GM19395 (cell line): Measurements from ENCODE around the gene BACH2.
"Not testable (repeated sequence)": the region's sequence is repeated elsewhere in the genome, so short reads cannot be mapped to it uniquely, and the experiment has no call there.

Source experiments
- ATAC-seq: cut with Tn5 transposase; IDR thresholded peaks from one replicate; pipeline ENCODE4 v1.9.1; 2021; ENCODE audit warnings: mild to moderate bottlenecking, moderate library complexity; ENCODE audit not compliant: unreplicated experiment

Gene BACH2

DNA sequence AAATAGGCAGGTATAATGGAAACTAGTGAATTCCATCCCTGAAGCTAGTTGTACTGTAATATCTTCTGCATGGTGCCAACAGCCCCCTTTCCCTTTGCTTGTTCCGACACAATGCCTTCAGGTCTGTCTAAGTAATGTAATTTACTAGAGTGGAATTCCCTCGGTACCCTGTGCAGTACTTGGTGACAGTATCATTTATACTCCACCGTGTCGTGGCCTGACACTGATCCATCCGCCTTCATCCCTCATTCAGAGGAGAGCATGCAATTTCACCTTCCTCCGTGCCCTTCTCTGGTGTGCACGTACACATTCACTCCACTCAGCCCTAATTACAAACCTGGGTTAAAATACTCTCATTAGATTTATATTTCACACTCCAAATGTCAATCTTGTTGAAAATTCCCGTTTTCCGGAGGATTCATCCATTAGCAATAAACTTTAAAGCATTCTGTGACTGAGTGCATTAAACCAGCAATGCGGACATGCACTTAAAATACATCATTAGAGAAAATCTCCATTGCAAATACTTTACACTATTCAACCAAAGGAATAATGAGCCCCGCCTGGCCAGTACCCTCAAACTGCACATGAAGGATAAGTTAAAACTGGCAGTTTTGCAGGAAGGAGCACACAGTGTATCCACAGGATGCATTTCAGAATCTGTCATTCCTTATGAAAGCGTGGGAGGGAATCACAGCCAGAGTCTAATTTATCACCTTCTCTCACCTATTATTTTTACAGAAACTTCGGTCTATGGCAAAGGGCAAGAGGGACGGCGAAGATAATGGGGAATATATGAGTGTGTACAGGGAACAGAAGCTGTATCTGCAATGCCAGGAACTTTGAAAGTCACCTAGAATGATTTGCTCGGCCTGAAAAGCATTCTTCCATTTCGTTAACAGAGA, 219.9 kb downstream of the BACH2 start:
- ATAC-seq: no peak

DNA sequence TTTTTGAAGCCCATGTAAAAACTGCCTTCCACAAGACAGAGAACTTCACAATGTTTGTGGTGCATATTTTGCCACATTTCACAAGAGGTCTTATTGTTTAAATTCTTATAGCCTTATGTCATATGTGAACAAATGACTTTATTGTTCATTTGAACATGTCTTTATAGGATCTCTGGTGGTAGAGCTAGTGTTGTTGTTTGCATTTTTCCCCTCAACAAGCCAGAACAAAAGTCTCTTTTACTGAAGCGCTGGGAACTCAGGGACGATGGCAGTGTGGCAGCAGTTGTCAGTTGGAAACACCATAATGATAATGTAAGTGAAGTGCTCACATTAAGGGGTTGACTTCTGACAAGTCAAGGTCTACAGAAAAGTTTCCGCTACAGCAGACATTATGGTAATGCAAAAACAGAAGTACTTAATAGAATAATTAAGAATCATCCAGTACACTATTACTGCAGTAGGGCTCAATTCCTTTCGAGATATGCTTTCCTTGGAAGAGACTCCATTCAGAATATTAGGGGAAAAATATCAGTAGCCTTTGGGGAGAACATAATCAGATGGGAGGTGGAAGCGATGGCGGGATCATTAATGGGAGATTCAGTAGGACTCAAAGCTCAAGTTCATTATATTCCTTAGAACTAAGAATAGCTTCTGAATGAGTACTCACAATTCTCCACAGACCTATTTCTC, 222.3 kb downstream of the BACH2 start:
- no peak for ATAC-seq

DNA sequence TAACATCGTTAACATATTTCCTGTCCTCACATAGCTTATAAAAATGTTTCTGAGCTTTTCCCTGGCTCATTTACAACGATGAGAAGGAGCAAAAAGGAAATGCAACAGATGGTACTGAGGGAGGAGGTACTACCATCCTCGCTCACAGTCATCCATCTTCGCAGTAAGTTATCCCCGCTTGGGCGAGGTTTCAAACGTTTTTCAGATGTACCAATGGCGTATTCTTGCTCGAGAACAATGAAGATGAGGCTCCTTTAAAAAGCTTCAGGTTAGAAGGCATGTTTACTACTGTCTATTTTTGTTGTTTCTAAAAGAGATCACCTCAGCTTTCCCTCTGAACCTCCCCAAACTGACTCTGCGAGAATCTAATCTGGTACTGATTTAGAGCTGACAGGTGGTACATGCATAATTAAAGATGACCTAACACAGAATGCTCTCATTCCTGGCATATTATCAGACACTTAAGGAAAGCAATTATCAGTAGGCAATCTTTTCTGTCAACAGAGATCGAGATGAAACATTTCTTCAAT, 223.6 kb downstream of the BACH2 start:
- no peak for ATAC-seq

DNA sequence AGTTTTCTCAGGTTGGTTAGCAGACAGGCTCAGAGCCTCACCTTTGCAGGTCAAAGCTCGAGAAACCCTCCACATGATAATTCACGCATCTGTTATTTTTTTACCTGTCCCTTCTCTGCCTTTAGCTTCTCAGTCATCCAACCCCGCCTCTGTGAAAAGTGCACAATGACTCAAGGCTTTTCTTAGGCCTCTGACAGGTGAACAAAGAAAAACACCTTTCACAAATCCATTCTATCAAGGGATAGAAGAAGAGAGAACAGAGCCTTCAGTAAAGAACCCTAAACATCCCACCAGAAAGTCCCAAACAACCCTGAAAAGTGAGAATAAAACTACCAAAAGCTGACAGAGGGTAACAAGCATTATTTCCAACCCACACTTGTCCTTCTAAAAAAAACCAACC, 224.1 kb downstream of the BACH2 start:
- no peak for ATAC-seq

DNA sequence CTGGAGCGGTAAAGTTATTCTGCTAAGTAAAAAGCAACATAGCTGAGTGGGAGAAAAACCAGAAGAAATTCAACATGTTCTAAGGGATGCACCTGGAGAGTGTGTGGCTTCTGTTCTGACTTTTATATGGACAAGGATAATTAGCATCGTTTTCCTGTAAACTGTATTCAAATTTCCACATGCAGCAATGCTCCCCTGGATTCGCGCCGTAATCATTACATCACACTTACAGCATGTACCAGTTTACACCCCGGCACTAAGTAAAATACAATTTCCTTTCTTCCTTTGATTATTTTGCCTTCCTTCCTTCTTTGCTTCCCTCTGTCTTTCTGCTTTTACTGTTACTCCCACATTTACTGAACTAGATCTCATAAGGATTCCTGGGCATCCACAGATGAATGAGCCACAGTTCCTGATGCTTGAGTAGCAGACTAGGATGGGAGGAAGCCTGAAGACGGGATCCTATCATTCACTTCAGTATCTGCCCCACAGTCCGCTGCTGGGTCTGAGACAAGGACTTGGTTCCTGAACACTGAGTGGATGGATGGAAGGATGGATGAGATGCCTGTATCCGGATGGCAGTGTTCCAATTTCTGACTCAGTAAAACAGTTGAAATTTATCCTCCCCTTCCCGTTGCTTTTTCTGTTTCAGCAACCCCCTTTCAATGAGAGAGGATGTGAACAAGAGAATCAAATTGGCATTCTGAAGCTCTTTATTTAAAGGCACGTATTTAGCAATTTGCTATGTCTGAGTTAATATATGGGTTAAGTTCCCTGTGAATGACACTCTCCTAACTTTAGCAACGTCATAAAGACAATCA, 227.7 kb downstream of the BACH2 start:
- no peak for ATAC-seq

DNA sequence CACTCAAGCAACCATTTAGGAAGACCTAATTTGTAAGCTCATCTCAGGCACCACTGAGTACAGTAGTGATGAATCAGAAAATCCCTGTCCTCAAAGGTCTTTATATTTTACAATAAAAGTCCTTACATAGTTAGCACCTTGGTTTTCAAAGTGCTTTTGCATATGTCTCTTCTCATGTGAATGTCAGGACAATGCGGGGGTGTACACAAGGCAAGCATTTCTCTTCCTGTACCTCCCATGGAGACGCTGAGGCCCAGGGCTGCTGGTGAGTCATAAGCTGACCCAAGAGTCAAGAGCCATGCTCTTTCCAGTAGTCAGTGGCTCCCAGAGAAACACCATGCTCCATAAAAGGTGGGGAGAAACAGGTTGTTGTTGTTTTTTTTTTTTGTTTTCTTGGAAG, 228.4 kb downstream of the BACH2 start:
- ATAC-seq: no peak

DNA sequence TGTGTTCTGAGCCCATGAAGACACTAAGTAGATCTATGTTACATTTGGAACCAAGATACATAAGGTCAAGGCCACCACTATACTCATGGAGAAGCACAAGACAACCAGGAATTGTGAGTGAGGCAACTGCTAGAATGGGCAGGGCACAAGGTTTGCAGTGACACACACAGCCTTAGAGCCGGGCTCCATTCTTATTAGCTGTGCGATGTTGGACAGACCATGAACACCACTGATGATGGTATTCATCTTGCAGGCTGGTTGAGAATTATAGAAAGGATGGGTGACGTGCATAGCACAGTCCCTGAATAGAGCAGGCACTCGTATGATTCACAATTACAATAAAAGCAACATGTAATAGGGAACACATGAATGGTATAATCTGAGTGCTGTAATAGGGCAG, 229.9 kb downstream of the BACH2 start:
- ATAC-seq: no peak

DNA sequence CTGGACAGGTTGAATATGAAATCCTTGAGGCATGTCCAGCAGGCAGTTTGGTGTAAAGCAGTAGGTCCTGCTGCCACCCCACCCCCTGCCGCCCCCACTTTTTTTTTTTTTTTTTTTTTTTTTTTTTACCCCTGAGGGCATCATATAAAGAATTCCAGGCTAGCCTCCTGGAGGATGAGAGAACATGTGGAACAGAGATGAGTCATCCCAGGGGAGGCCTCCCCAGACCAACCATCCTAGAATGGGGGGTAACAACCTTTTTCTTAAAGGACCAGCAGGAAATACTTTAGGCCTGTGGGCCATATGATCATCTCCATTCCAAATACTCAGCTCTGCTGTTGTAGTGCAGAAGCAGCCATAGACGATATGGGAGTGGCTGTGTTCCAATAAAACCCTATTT, 231.5 kb downstream of the BACH2 start:
- no peak for ATAC-seq

DNA sequence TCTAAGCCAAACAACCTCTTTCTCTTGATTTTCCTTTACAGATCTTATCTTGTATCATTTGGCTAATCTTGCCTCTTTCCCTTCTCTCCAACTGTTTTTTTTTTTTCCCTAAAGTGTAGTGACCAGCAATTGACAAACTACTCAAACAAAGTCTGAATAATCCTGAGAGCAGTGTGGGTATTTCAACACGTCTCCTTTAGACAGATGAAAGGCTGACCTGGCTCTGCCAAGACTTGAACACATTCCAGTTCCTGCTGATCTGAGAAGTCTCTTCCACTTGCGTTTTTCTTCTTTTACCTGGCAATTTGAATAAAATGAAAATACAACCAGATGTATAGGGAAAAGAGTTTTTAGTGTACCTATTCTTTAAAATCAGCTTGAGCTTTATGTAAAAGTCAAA, 234.0 kb downstream of the BACH2 start:
- ATAC-seq: no peak

DNA sequence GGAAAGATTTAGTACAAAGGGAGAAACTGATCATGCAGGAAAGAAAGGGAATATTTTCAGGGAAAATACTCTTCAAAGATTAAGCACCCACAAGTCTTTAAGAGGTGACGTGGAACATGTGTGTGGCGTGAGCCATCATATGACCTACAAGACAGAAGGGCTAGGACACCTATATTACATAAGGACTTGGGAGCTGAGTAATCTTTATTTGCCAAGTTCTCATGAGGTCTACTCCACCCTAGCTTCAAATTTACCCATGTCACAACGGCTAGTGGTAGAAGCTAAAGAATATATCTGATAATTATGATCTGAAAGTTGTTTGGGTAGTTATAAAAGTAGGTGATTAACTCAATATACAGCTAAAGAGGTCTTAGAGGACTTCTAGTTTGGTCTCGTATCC, 234.6 kb downstream of the BACH2 start:
- ATAC-seq: no peak

DNA sequence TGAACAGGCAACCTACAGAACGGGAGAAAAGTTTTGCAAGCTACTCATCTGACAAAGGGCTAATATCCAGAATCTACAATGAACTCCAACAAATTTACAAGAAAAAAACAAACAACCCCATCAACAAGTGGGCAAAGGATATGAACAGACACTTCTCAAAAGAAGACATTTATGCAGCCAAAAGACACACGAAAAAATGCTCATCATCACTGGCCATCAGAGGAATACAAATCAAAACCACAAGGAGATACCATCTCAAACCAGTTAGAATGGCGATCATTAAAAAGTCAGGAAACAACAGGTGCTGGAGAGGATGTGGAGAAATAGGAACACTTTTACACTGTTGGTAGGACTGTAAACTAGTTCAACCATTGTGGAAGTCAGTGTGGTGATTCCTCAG, 237.5 kb downstream of the BACH2 start:
- not testable (repeated sequence) for ATAC-seq

DNA sequence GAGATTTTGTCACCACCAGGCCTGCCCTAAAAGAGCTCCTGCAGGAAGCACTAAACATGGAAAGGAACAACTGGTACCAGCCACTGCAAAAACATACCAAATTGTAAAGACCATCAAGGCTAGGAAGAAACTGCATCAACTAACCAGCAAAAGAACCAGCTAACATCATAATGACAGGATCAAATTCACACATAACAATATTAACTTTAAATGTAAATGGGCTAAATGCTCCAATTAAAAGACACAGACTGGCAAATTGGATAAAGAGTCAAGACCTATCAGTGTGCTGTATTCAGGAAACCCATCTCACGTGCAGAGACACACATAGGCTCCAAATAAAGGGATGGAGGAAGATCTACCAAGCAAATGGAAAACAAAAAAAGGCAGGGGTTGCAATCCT, 240.7 kb downstream of the BACH2 start:
- ATAC-seq: not testable (repeated sequence)

DNA sequence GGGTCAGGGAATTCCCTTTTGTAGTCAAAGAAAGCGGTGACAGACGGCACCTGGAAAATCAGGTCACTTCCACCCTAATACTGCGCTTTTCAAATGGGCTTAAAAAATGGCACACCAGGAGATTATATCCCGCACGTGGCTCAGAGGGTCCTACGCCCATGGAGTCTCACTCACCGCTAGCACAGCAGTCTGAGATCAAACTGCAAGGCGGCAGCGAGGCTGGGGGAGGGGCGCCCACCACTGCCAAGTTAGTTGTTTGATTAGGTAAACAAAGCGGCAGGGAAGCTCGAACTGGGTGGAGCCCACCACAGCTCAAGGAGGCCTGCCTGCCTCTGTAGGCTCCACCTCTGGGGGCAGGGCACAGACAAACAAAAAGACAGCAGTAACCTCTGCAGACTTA, 242.4 kb downstream of the BACH2 start:
- ATAC-seq: not testable (repeated sequence)

DNA sequence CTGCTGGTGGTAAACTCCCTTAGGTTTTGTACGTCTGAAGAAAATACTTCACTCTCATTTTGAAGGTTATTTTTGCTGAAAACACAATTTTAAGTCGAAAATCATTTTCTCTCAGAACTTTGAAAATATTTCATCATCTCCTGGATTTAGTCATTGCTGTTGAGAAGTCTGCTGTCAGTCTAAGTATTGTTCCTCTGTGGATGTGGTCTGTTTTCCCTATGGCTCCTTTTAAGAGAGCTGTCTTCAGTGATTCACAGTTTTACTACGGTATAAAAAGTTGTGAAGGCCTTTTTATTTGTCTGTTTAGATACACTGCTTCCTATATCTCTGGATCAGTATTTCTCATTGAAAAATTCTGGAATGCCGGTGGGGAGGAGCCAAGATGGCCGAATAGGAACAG, 243.0 kb downstream of the BACH2 start:
- ATAC-seq: no peak

DNA sequence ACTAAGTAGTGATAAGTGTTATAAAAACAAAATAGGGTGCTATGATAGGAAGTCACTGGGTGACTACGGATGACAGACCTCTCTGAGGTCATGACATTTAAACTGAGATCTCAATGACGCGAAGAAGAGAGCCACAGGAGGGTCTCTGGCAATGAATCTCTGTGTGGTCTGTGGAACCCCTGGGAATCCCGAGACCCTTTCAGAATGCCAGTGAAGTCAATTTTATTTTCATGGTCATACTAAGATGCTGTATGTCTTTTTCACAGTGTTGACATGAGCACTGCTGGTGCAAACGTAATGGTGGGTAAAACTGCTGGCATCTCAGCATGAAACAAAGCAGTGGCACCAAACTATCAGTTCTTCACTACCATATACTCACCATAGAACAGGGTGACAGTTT, 247.3 kb downstream of the BACH2 start:
- ATAC-seq: no peak

DNA sequence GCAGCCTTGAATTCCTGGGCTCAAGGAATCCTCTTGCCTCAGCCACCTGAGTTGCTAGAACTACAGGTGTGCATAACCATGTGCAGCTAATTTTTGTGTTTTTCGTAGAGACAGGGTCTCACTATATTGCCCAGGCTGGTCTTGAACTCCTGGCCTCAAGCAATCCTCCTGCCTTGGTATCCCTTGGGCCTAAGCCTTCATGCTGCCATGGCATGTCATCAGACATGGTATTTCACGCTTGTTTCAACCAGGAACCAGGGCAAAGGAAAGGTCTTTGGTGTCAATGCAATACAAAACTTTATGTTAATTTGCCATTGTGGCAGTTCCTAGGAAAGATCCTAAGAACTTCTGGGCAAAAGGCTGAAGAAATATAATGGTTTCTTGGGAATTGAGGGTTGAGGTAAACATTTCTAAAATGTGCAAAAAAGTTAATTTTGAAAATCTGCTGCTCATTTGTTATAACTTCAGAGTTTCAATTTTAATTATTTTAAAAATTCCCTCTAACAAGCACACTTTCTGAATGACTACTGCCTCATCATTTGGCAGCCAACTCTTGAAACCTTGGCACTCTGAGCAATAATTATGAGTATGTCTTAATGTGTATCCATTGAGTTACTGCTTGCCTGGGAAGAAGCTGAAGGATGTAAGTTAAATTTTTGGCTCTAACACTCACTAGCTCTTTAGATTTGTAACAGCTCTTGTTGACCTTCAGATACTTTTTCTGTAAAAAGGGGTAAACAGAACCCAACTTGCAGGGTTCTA, 248.3 kb downstream of the BACH2 start:
- ATAC-seq: no peak

DNA sequence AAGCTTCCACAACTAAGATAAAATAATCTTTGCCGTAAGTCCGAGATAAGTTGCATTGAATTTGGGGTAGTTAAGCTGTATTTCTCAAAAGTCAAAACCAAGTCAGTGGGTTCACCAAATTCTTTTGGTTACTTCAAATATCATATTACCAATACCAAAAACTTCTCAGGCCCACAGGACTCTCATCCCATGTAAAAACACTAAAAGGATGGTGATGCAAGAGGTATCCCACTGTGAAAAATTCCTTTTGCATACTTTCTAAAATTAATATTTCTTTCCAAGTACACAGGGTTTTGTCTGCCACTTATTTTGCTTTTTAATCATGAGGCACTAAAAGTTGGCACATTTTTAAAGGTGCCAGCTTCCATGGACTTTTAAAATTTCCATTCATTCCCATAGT, 251.1 kb downstream of the BACH2 start:
- no peak for ATAC-seq

DNA sequence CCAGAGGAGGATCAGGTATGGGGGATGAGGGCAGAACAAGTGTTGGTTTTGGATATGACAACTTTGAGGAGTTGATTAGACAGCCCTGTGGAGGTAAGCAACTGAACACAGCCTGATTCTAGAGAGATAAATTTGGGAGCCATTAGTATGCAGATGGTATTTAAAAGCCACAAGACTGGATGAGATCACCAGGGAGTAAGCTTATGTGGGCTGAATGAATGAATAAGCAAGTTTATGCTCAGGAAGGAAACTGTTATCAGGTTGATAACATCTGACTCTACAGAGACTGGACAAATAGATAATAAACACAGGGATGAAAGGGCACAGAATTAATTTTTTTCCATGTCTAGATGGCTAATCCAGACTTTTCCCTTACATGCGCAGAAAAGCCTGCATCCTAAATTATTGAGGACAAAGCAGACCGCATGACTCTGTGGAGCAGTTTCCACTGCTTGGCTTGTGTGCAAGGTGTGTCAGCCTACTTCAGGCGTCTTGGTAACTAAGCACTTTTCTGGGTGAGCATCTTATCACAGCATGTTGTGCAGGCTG, 251.7 kb downstream of the BACH2 start:
- ATAC-seq: no peak

DNA sequence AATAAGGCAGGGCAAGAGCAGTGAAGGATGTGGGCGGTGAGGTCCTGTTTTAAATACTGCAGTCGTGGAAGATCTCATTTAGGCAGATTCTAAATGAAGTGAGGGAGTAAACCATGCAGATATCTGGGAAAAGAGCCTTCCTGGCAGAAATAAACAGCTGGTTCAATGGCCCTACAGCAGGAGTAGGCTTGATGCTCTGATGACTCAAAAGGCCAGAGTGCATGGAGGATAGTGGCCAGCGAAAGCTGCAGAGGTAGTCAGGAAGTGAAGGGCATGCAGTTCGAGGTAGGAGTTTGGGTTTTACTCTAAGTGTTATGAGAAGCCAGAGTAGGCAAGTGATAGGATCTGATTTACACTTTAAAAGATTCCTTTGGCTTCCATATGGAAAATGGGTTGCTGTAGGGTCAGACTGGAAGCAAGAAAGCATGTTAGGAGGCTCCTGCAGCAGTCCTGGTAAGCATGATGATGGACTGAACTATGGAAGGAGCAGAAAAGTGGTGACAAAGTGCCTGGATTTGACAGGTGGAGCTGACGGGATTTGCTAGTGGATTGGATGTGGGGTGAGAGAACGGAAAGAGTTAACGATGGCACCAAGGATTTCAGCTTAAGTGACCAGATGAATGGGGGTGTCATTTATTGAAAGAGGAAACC, 252.3 kb downstream of the BACH2 start:
- ATAC-seq: no peak

DNA sequence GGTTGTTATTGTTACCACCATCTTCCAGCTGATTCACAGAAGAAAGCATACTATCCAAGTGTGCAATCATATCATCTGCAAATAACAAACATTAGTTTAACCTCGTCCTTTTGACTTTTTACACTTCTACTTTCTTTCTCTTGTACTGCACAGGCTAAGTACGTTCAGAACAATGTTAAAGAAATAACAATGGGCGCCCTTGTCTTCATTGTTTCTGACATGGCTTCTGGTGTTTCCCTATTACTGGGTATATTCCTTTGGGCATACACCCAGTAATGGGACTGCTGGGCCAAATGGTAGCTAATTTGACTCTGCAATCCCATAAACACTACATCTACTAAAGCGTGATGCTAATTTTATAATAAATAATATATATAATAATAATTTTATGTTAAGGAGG, 255.7 kb downstream of the BACH2 start:
- ATAC-seq: no peak
